ENCODE data around the gene HSDL2.

The HSDL2 gene

DNA sequence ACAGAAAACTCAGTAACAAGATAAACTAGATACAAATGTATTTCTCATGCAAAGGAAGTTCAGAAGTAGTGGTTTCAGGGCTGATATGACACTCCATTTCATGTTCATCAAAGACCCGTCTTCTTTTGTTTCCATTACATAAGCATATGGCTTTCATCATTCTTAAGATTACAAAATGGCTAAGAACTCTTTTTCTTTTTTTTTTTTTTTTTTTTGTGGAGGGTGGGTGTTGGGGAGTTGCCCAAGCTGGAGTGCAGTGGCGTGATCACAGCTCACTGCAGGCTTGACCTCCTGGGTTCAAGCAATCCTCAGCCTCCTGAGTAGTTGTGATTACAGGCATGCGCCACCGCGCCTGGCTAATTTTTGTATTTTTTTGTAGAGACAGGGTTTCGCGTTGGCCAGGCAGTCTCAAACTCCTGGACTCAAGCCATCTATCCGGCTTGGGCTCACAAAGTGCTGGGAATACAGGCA is 24.4 kb upstream of the HSDL2 start:
- no peak for TF ChIP-seq ZNF565 (CRISPR knock-in tag; conservative IDR thresholded peaks at IDR 0.05; ENCODE audit: low read depth)
- TF ChIP-seq PPARA (CRISPR knock-in tag; IDR thresholded peaks at IDR 0.05; ENCODE audit: borderline replicate concordance), result no peak
- TF ChIP-seq, protein P1, sequence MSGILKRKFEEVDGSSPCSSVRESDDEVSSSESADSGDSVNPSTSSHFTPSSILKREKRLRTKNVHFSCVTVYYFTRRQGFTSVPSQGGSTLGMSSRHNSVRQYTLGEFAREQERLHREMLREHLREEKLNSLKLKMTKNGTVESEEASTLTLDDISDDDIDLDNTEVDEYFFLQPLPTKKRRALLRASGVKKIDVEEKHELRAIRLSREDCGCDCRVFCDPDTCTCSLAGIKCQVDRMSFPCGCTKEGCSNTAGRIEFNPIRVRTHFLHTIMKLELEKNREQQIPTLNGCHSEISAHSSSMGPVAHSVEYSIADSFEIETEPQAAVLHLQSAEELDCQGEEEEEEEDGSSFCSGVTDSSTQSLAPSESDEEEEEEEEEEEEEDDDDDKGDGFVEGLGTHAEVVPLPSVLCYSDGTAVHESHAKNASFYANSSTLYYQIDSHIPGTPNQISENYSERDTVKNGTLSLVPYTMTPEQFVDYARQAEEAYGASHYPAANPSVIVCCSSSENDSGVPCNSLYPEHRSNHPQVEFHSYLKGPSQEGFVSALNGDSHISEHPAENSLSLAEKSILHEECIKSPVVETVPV (CRISPR knock-in tag; IDR thresholded peaks at IDR 0.05), result no peak
- TF ChIP-seq, protein P2, sequence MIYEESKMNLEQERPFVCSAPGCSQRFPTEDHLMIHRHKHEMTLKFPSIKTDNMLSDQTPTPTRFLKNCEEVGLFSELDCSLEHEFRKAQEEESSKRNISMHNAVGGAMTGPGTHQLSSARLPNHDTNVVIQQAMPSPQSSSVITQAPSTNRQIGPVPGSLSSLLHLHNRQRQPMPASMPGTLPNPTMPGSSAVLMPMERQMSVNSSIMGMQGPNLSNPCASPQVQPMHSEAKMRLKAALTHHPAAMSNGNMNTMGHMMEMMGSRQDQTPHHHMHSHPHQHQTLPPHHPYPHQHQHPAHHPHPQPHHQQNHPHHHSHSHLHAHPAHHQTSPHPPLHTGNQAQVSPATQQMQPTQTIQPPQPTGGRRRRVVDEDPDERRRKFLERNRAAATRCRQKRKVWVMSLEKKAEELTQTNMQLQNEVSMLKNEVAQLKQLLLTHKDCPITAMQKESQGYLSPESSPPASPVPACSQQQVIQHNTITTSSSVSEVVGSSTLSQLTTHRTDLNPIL (CRISPR knock-in tag; IDR thresholded peaks at IDR 0.05; ENCODE audit: low read depth), result no peak
- ATAC-seq, result no peak

DNA sequence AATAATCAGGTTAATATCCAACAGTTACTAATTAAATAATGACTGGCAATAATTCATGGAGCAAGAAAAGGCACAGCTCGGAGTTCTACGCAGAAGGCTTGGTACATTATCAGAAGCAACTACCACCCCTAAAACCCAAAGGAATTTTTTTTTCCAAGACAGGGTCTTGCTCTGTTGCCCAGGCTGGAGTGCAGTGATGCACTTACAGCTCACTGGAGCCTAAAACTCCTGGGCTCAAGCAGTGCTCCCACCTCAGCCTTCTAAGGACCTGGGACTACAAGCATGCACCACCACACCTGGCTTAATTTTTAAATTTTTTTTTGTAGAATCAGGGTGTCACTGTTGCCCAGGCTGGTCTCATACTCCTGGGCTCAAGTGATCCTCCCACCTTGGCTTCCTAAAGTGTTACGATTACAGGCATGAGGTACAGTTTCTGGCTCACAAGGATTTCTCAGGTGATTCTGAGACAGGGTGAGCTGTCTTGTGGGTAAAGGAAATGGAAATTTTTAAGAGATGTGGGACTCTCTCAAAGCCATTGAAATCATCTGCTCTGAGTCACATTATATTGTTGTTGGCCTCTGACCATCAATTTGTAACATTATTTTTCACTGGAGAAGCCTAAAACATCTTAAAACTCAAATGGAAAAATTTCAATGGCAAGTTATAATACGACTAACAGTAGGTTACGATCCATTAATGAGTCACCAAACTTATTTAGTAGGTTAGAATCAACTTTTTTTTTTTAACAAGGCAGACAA is 19.7 kb upstream of the HSDL2 start:
- ATAC-seq, result no peak
- TF ChIP-seq SNAI2 (CRISPR knock-in tag; IDR thresholded peaks at IDR 0.05), result no peak
- no peak for TF ChIP-seq ARNTL (CRISPR knock-in tag; IDR thresholded peaks at IDR 0.05; ENCODE audit: borderline replicate concordance, low read depth)
- no peak for TF ChIP-seq ZFP30 (CRISPR knock-in tag; IDR thresholded peaks at IDR 0.05)
- no peak for TF ChIP-seq TOX (CRISPR knock-in tag; IDR thresholded peaks at IDR 0.05; ENCODE audit: borderline replicate concordance)
- TF ChIP-seq, protein P1 (CRISPR knock-in tag; IDR thresholded peaks at IDR 0.05), result no peak
- TF ChIP-seq, protein P3, sequence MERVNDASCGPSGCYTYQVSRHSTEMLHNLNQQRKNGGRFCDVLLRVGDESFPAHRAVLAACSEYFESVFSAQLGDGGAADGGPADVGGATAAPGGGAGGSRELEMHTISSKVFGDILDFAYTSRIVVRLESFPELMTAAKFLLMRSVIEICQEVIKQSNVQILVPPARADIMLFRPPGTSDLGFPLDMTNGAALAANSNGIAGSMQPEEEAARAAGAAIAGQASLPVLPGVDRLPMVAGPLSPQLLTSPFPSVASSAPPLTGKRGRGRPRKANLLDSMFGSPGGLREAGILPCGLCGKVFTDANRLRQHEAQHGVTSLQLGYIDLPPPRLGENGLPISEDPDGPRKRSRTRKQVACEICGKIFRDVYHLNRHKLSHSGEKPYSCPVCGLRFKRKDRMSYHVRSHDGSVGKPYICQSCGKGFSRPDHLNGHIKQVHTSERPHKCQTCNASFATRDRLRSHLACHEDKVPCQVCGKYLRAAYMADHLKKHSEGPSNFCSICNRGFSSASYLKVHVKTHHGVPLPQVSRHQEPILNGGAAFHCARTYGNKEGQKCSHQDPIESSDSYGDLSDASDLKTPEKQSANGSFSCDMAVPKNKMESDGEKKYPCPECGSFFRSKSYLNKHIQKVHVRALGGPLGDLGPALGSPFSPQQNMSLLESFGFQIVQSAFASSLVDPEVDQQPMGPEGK (CRISPR knock-in tag; IDR thresholded peaks at IDR 0.05; ENCODE audit: borderline replicate concordance), result no peak

DNA sequence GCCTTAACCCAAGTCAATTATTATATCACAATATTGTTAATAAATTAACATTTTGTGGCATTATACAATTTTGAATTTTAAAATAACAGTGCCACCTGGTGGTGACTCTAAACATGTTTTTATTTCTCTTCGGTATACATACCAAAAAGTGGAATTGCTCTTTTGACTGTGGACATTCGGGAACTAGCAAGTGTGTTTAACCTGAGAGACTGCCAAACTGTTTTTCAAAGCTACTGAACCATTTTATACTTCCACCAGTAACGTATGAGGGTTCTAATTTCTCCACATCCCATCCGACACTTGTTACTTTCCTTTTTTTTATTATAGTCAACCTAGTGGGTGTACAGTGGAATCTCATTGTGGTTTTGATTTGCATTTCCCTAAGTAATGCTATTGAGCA is 18.3 kb upstream of the HSDL2 start:
- peak; percentile 75 for ATAC-seq
- no peak for TF ChIP-seq ZFP3 (CRISPR knock-in tag; IDR thresholded peaks at IDR 0.05)
- no peak for TF ChIP-seq ESRRG (CRISPR knock-in tag; IDR thresholded peaks at IDR 0.05)
- TF ChIP-seq PPARA (CRISPR knock-in tag; IDR thresholded peaks at IDR 0.05; ENCODE audit: borderline replicate concordance), result no peak
- TF ChIP-seq CSDC2 (CRISPR knock-in tag; IDR thresholded peaks at IDR 0.05), result no peak
- no peak for TF ChIP-seq GLIS3 (CRISPR knock-in tag; IDR thresholded peaks at IDR 0.05)
- TF ChIP-seq OSR1 (CRISPR knock-in tag; IDR thresholded peaks at IDR 0.05), result no peak
- TF ChIP-seq, protein P4, sequence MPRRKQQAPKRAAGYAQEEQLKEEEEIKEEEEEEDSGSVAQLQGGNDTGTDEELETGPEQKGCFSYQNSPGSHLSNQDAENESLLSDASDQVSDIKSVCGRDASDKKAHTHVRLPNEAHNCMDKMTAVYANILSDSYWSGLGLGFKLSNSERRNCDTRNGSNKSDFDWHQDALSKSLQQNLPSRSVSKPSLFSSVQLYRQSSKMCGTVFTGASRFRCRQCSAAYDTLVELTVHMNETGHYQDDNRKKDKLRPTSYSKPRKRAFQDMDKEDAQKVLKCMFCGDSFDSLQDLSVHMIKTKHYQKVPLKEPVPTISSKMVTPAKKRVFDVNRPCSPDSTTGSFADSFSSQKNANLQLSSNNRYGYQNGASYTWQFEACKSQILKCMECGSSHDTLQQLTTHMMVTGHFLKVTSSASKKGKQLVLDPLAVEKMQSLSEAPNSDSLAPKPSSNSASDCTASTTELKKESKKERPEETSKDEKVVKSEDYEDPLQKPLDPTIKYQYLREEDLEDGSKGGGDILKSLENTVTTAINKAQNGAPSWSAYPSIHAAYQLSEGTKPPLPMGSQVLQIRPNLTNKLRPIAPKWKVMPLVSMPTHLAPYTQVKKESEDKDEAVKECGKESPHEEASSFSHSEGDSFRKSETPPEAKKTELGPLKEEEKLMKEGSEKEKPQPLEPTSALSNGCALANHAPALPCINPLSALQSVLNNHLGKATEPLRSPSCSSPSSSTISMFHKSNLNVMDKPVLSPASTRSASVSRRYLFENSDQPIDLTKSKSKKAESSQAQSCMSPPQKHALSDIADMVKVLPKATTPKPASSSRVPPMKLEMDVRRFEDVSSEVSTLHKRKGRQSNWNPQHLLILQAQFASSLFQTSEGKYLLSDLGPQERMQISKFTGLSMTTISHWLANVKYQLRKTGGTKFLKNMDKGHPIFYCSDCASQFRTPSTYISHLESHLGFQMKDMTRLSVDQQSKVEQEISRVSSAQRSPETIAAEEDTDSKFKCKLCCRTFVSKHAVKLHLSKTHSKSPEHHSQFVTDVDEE (CRISPR knock-in tag; IDR thresholded peaks at IDR 0.05), result no peak
- no peak for TF ChIP-seq ZNF565 (CRISPR knock-in tag; conservative IDR thresholded peaks at IDR 0.05; ENCODE audit: low read depth)
- no peak for TF ChIP-seq SNAI2 (CRISPR knock-in tag; IDR thresholded peaks at IDR 0.05)
- no peak for TF ChIP-seq ZC3H10 (CRISPR knock-in tag; IDR thresholded peaks at IDR 0.05)
- TF ChIP-seq BACH2 (CRISPR knock-in tag; IDR thresholded peaks at IDR 0.05; ENCODE audit: borderline replicate concordance), result no peak
- TF ChIP-seq RARB (CRISPR knock-in tag; IDR thresholded peaks at IDR 0.05), result no peak
- no peak for TF ChIP-seq ZFP30 (CRISPR knock-in tag; IDR thresholded peaks at IDR 0.05)
- TF ChIP-seq ISL1 (CRISPR knock-in tag; IDR thresholded peaks at IDR 0.05), result no peak
- TF ChIP-seq ARNTL (CRISPR knock-in tag; IDR thresholded peaks at IDR 0.05; ENCODE audit: borderline replicate concordance, low read depth), result no peak

Measured in SK-N-SH treated with all-trans-retinoic acid at 6 μM for 48 hours (cell line).